Activated CD8-positive, alpha-beta T cell treated with anti-CD3 and anti-CD28 coated beads for 36 hours (primary cell): ENCODE data around the gene RBM14. TPM values are rescaled to one million over a fixed set of nuclear protein-coding genes. Genes with fewer than 3 reads are reported as not detected.
"Not testable (repeated sequence)": the region's sequence is repeated elsewhere in the genome, so short reads cannot be mapped to it uniquely, and the experiment has no call there.

Experiments used
- ATAC-seq: fragments of 200-7000 bp; cut with Tn5 transposase; one replicate; pipeline ENCODE4 v1.10.0; 2021; ENCODE audit warnings: mild to moderate bottlenecking, moderate library complexity
- CTCF ChIA-PET: fragments of 350-600 bp; sonication (Branson Sonifier 250); formaldehyde crosslinking; loops from one replicate; lab custom pipeline; 2021; ENCODE audit warnings: antibody characterized with exemption; lab: Charles Lee
- POLR2A ChIA-PET: fragments of 350-600 bp; sonication (Branson Sonifier 250); formaldehyde crosslinking; loops from one replicate; lab custom pipeline; 2021; ENCODE audit warnings: antibody characterized with exemption; lab: Charles Lee
- DNase-seq: peaks from one replicate; pipeline ENCODE4 v3.0.0-alpha.2; 2020
- H3K27ac Mint-ChIP-seq: one replicate; pipeline ENCODE4 v1.8.0; 2021; ENCODE audit warnings: mild to moderate bottlenecking, mixed read lengths
- H3K27me3 Mint-ChIP-seq: one replicate; pipeline ENCODE4 v1.8.0; 2021; ENCODE audit warnings: mixed read lengths
- H3K36me3 Mint-ChIP-seq: one replicate; pipeline ENCODE4 v1.8.0; 2021; ENCODE audit warnings: low read depth, mixed read lengths
- H3K4me1 Mint-ChIP-seq: one replicate; pipeline ENCODE4 v1.8.0; 2021; ENCODE audit warnings: low read depth, mixed read lengths
- H3K4me3 Mint-ChIP-seq: one replicate; pipeline ENCODE4 v1.8.0; 2021; ENCODE audit warnings: mild to moderate bottlenecking, moderate library complexity, mixed read lengths
- H3K9me3 Mint-ChIP-seq: one replicate; pipeline ENCODE4 v1.8.0; 2021; ENCODE audit warnings: mixed read lengths
- CTCF ChIP-seq: fragments of 200-600 bp; IDR thresholded peaks from one replicate; pipeline ENCODE4 v1.8.0; 2022; ENCODE audit warnings: antibody characterized with exemption, mild to moderate bottlenecking
- intact Hi-C: fragments of 100-400 bp; cut with micrococcal nuclease; formaldehyde crosslinking; loops from one replicate; pipeline ENCODE4 v1.10.0; 2022
- total RNA-seq, 2 experiments: library from RNA; stranded (reverse); gene quantifications; one replicate each; pipeline ENCODE4 v1.2.3, GENCODE V29; 2021

Gene RBM14
- total RNA-seq, 2 experiments from 2014 or later = 153 to 159 TPM

- Mint-ChIP-seq H3K36me3 (peaks cover 3% of the 10 kb centered on the region), H3K9me3 (no peaks in the 10 kb centered on the region), H3K4me1 (no peaks in the 10 kb centered on the region)
These were observed 12.3 kb upstream of the RBM14 start for GRCh38 chr11:66604155-66604554.

GRCh38 chr11:66606608-66607007, 9.8 kb upstream of the RBM14 start:
- H3K4me1 Mint-ChIP-seq, H3K27ac Mint-ChIP-seq, H3K9me3 Mint-ChIP-seq, H3K36me3 Mint-ChIP-seq, H3K27me3 Mint-ChIP-seq, DNase-seq, intact Hi-C loops, H3K4me3 Mint-ChIP-seq, ATAC-seq: not testable (repeated sequence)
- CTCF ChIA-PET = interaction anchor here (0.7 kb wide), 1 partner anchor 31 kb away, joined by 3 read pairs; no protein-coding TSS in a partner anchor
- POLR2A ChIA-PET = interaction anchor here (0.6 to 5.2 kb wide), 2 partner anchors 10 to 38 kb away, joined by 3 to 24 read pairs; partner anchors contain the start of gene RBM14

More at GRCh38 chr11:66604155-66604554, 12.3 kb upstream of the RBM14 start:
- ATAC-seq = no peak
- intact Hi-C loops = no loop called here
- no peak for DNase-seq
- POLR2A ChIA-PET = no interaction called here
- no peak overlapping the region for H3K27ac Mint-ChIP-seq
- no peaks in the 10 kb centered on the region for H3K27me3 Mint-ChIP-seq
- TF ChIP-seq CTCF = no peak
- no peak overlapping the region for H3K4me3 Mint-ChIP-seq
- CTCF ChIA-PET = interaction anchor here (1.3 kb wide), 1 partner anchor 25 kb away, joined by 4 read pairs; no protein-coding TSS in a partner anchor

GRCh38 chr11:66607126-66607834, 9.2 kb upstream of the RBM14 start:
- H3K27ac Mint-ChIP-seq = no peak overlapping the region
- H3K4me3 Mint-ChIP-seq = no peak overlapping the region
- CTCF ChIA-PET = interaction anchor here (0.7 kb wide), 1 partner anchor 31 kb away, joined by 3 read pairs; no protein-coding TSS in a partner anchor

GRCh38 chr11:66609721-66610617, 6.5 kb upstream of the RBM14 start:
- H3K9me3 Mint-ChIP-seq = no peaks in the 10 kb centered on the region
- POLR2A ChIA-PET = interaction anchor here (0.9 to 5.2 kb wide), 2 partner anchors 7 to 14 kb away, joined by 4 to 24 read pairs; partner anchors contain the start of gene RBM14
- no peaks in the 10 kb centered on the region for H3K27me3 Mint-ChIP-seq
- peak overlapping the region; percentile 1 for H3K27ac Mint-ChIP-seq
- no peaks in the 10 kb centered on the region for H3K36me3 Mint-ChIP-seq
- no peak overlapping the region for H3K4me3 Mint-ChIP-seq
- peak; percentile 24 for ATAC-seq
- CTCF ChIA-PET = interaction anchor here (1.0 kb wide), 1 partner anchor 17 kb away, joined by 3 read pairs; the partner anchor contains the start of genes CCDC87 and CCS
- TF ChIP-seq CTCF = no peak
- peaks cover 5% of the 10 kb centered on the region for H3K4me1 Mint-ChIP-seq
- no peak for DNase-seq
- intact Hi-C loops = no loop called here

More at GRCh38 chr11:66607126-66607834, 9.2 kb upstream of the RBM14 start:
- DNase-seq (no peak), ATAC-seq (no peak)
- POLR2A ChIA-PET = interaction anchor here (0.6 to 5.2 kb wide), 2 partner anchors 10 to 38 kb away, joined by 3 to 24 read pairs; partner anchors contain the start of gene RBM14
- no peaks in the 10 kb centered on the region for H3K27me3 Mint-ChIP-seq
- peaks cover 5% of the 10 kb centered on the region for H3K4me1 Mint-ChIP-seq
- TF ChIP-seq CTCF = no peak
- H3K9me3 Mint-ChIP-seq = no peaks in the 10 kb centered on the region
- peaks cover 2% of the 10 kb centered on the region for H3K36me3 Mint-ChIP-seq
- intact Hi-C loops = no loop called here

GRCh38 chr11:66612458-66612857, 4.0 kb upstream of the RBM14 start:
- H3K36me3 Mint-ChIP-seq = peaks cover 19% of the 10 kb centered on the region
- ATAC-seq (no peak), DNase-seq (no peak)
- CTCF ChIA-PET = no interaction called here
- H3K27ac Mint-ChIP-seq = no peak overlapping the region
- no peaks in the 10 kb centered on the region for H3K27me3 Mint-ChIP-seq
- TF ChIP-seq CTCF = no peak
- no peaks in the 10 kb centered on the region for H3K9me3 Mint-ChIP-seq
- intact Hi-C loops = no loop called here
- peaks cover 10% of the 10 kb centered on the region for H3K4me1 Mint-ChIP-seq
- no peak overlapping the region for H3K4me3 Mint-ChIP-seq
- POLR2A ChIA-PET = interaction anchor here (0.7 to 1.8 kb wide), 5 partner anchors 11 to 33 kb away, joined by 3 to 8 read pairs (median 4); no protein-coding TSS in a partner anchor
